Subcutaneous preadipocyte (primary cell): Measurements from ENCODE around the gene SLC35A3. TPM values are rescaled to one million over a fixed set of nuclear protein-coding genes. Genes with fewer than 3 reads are reported as not detected.

Experiments used
- small RNA-seq: library from RNA; depleted of rRNA; stranded (forward); fragments of <200 nt; gene quantifications from one replicate; pipeline ENCODE3, GENCODE V24; 2012
- total RNA-seq: library from RNA; depleted of rRNA; stranded (reverse); fragments of >200 nt; gene quantifications from 2 replicates; pipeline ENCODE4 v1.2.3, GENCODE V29; 2012

Gene SLC35A3
- total RNA-seq: 13.2 and 19.0 TPM in 2 replicates

GRCh38 chr1:99969729-99970621 is at the start of gene SLC35A3:
Gene SLC35A3, plus strand, starts transcription at chr1:99969996. Its CDS starts 23,559 bp downstream, at chr1:99993555.

Small RNAs within 50 kb of the gene (small RNA-seq; reads per million reads assigned to genes)
- not detected for gene RNU6-1318P
- not detected for gene RNU6-750P

Other genes starting within 250 kb of the SLC35A3 start
- gene FRRS1, start 203.4 kb upstream of the SLC35A3 start, total RNA-seq: 17.4 and 17.6 TPM in 2 replicates
- gene AGL, start 119.6 kb upstream of the SLC35A3 start, total RNA-seq: 7.3 and 7.8 TPM in 2 replicates
- gene SASS6, start 162.9 kb downstream of the SLC35A3 start, total RNA-seq: 2.9 and 5.3 TPM in 2 replicates
- gene TRMT13, start 163.2 kb downstream of the SLC35A3 start, total RNA-seq: 11.4 and 16.0 TPM in 2 replicates
- 0.37 and 0.39 TPM in 2 replicates for gene LRRC39, start 208.3 kb downstream of the SLC35A3 start, total RNA-seq